ENCODE data around the gene BRPF1. TPM values are rescaled to one million over a fixed set of nuclear protein-coding genes. Genes with fewer than 3 reads are reported as not detected.
A peak's percentile ranks its signal among the peaks of the same experiment; 100 is the strongest.

BRPF1 gene
- total RNA-seq, 4 donors from 2014 or later: 18.0 to 25.4 (median 21.6) TPM

- WGBS, 2 donors (ENCODE audit: low coverage in 1 of 2): no CpG with 5 or more reads among the region's 1 CpG
Observed at GRCh38 chr3:9777694-9778021, 46.1 kb downstream of the BRPF1 start.

GRCh38 chr3:9778143-9779074 is 46.9 kb downstream of the BRPF1 start:
- H3K4me1 ChIP-seq: peaks cover 0 to 15% (median 0%) of the 10 kb centered on the region in 3 donors
- no peaks in the 10 kb centered on the region for H3K27me3 ChIP-seq
- WGBS, 2 donors (ENCODE audit: low coverage in 1 of 2): 75 to 76% methylated on average over 1 to 3 of the region's 5 CpGs
- no peak for TF ChIP-seq POLR2AphosphoS5 (IDR thresholded peaks at IDR 0.05)
- TF ChIP-seq POLR2A (IDR thresholded peaks at IDR 0.05): no peak
- TF ChIP-seq EP300 (IDR thresholded peaks at IDR 0.05): no peak
- TF ChIP-seq CTCF (IDR thresholded peaks at IDR 0.05): no peak
- ATAC-seq: peak; percentile 72
- peaks cover 0 to 45% of the 10 kb centered on the region in 2 donors for H3K36me3 ChIP-seq
- peaks cover 0 to 1% (median 0%) of the 10 kb centered on the region in 3 donors for H3K9me3 ChIP-seq
- H3K4me3 ChIP-seq: no peak overlapping the region
- H3K27ac ChIP-seq: peak overlapping the region in 1 of 4 donors; percentile 25

More at GRCh38 chr3:9777694-9778021, 46.1 kb downstream of the BRPF1 start:
- ATAC-seq: no peak
- Histone ChIP-seq H3K27ac (no peak overlapping the region), H3K9me3 (peaks cover 0 to 1% (median 0%) of the 10 kb centered on the region in 3 donors), H3K4me3 (no peak overlapping the region), H3K4me1 (peaks cover 0 to 15% (median 0%) of the 10 kb centered on the region in 3 donors), H3K27me3 (no peaks in the 10 kb centered on the region), H3K36me3 (peaks cover 0 to 38% of the 10 kb centered on the region in 2 donors)
- TF ChIP-seq POLR2AphosphoS5 (IDR thresholded peaks at IDR 0.05): no peak
- no peak for TF ChIP-seq EP300 (IDR thresholded peaks at IDR 0.05)
- TF ChIP-seq CTCF (IDR thresholded peaks at IDR 0.05): no peak
- TF ChIP-seq POLR2A (IDR thresholded peaks at IDR 0.05): no peak

GRCh38 chr3:9779075-9779593 is 47.6 kb downstream of the BRPF1 start:
- Histone ChIP-seq H3K4me1 (peaks cover 0 to 15% (median 0%) of the 10 kb centered on the region in 3 donors), H3K36me3 (peaks cover 0 to 52% of the 10 kb centered on the region in 2 donors), H3K27me3 (no peaks in the 10 kb centered on the region), H3K4me3 (no peak overlapping the region), H3K9me3 (peaks cover 0 to 1% (median 0%) of the 10 kb centered on the region in 3 donors), H3K27ac (peak overlapping the region in 1 of 4 donors; percentile 25)
- ATAC-seq: no peak
- WGBS, 2 donors (ENCODE audit: low coverage in 1 of 2): 73 to 79% methylated on average over 3 of the region's 6 CpGs
- TF ChIP-seq CTCF (IDR thresholded peaks at IDR 0.05) (no peak), EP300 (IDR thresholded peaks at IDR 0.05) (no peak), POLR2AphosphoS5 (IDR thresholded peaks at IDR 0.05) (no peak), POLR2A (IDR thresholded peaks at IDR 0.05) (no peak)

- Histone ChIP-seq H3K4me1 (peaks cover 0 to 15% (median 0%) of the 10 kb centered on the region in 3 donors), H3K36me3 (peaks cover 0 to 60% of the 10 kb centered on the region in 2 donors), H3K9me3 (no peaks in the 10 kb centered on the region), H3K27me3 (no peaks in the 10 kb centered on the region), H3K27ac (peak overlapping the region in 2 of 4 donors; percentile 11 to 29), H3K4me3 (no peak overlapping the region)
- peak; percentile 30 for ATAC-seq
- WGBS, 2 donors (ENCODE audit: low coverage in 1 of 2): 67 to 83% methylated on average over 1 to 6 of the region's 8 CpGs
- TF ChIP-seq POLR2AphosphoS5 (IDR thresholded peaks at IDR 0.05): no peak
- no peak for TF ChIP-seq POLR2A (IDR thresholded peaks at IDR 0.05)
- no peak for TF ChIP-seq CTCF (IDR thresholded peaks at IDR 0.05)
- no peak for TF ChIP-seq EP300 (IDR thresholded peaks at IDR 0.05)
Observed at GRCh38 chr3:9779721-9780457, 48.4 kb downstream of the BRPF1 start.
